SK-N-SH (cell line): ENCODE results near the gene CLEC19A. TPM values are rescaled to one million over a fixed set of nuclear protein-coding genes. Genes with fewer than 3 reads are reported as not detected.

Source experiments
- CTCF ChIA-PET: fragments of 300-600, 350-600 bp; formaldehyde crosslinking; extraction: SDS; loops from one replicate; lab custom pipeline; 2021; lab: Yijun Ruan, JAX
- POLR2A ChIA-PET: fragments of 350-600 bp; sonication (Branson Sonifier 250); formaldehyde crosslinking; extraction: SDS; loops from one replicate; lab custom pipeline; 2020; ENCODE audit warnings: antibody characterized with exemption, inconsistent platforms; lab: Yijun Ruan, JAX
- DNase-seq: peaks from one replicate; pipeline ENCODE4 v3.0.0; 2012
- H2AFZ ChIP-seq: fragments of 200-600 bp; sonication (generic); 2 replicates; pipeline ENCODE4 v1.8.1; 2016; ENCODE audit warnings: antibody characterized with exemption, mild to moderate bottlenecking, low read depth
- H3F3A ChIP-seq: fragments of 200-600 bp; sonication (generic); replicated peaks from 2 replicates; pipeline ENCODE3; 2016; ENCODE audit warnings: antibody characterized with exemption, mild to moderate bottlenecking; ENCODE audit not compliant: insufficient read depth
- H3K27ac ChIP-seq, 2 experiments: fragments of 200-500 bp in 1 of 2; fragments of 200-600 bp in 1 of 2; sonication (Bioruptor generic) in 1 of 2; sonication (generic), shearing (Covaris generic) in 1 of 2; 2 replicates each; pipeline versions ENCODE4 v1.5.1 to v1.6.1; 2014 to 2016; ENCODE audit warnings: low read depth in 2 of 2, inconsistent platforms in 1 of 2, low read length in 1 of 2, mild to moderate bottlenecking in 1 of 2, mixed read lengths in 1 of 2
- H3K27me3 ChIP-seq: fragments of 200-600 bp; sonication (generic), shearing (Covaris generic); 2 replicates; pipeline ENCODE4 v1.6.1; 2016; ENCODE audit warnings: mixed run types; ENCODE audit not compliant: insufficient read depth
- H3K36me3 ChIP-seq, 2 experiments: fragments of 200-500 bp in 1 of 2; fragments of 200-600 bp in 1 of 2; sonication (Bioruptor generic) in 1 of 2; sonication (generic) in 1 of 2; replicated peaks in 1 of 2; 2 replicates each; pipeline versions ENCODE3 to v1.5.1; 2014 to 2016; ENCODE audit warnings: low read length in 1 of 2, mild to moderate bottlenecking in 1 of 2; ENCODE audit not compliant: insufficient read depth in 2 of 2, control insufficient read depth in 1 of 2
- H3K4me1 ChIP-seq, 2 experiments: fragments of 200-500 bp in 1 of 2; fragments of 200-600 bp in 1 of 2; sonication (Bioruptor generic) in 1 of 2; sonication (generic), shearing (Covaris generic) in 1 of 2; 2 replicates each; pipeline versions ENCODE4 v1.5.1 to v1.6.1; 2014 to 2016; ENCODE audit warnings: low read depth in 1 of 2, low read length in 1 of 2, mixed run types in 1 of 2; ENCODE audit not compliant: insufficient read depth in 2 of 2, control insufficient read depth in 1 of 2
- H3K4me2 ChIP-seq: fragments of 200-600 bp; sonication (generic), shearing (Covaris generic); 2 replicates; pipeline ENCODE4 v1.6.1; 2017; ENCODE audit warnings: mixed run types
- H3K4me3 ChIP-seq, 2 experiments: fragments of 200-500 bp in 1 of 2; fragments of 200-600 bp in 1 of 2; sonication (Bioruptor generic) in 1 of 2; sonication (generic), shearing (Covaris generic) in 1 of 2; 2 replicates each; pipeline versions ENCODE4 v1.5.1 to v1.8.1; 2014 to 2016; ENCODE audit warnings: low read depth in 2 of 2, inconsistent platforms in 1 of 2, low read length in 1 of 2, mild to moderate bottlenecking in 1 of 2, mixed read lengths in 1 of 2, moderate library complexity in 1 of 2
- H3K79me2 ChIP-seq: fragments of 200-600 bp; sonication (generic); 2 replicates; pipeline ENCODE4 v1.8.1; 2017; ENCODE audit warnings: mild to moderate bottlenecking; ENCODE audit not compliant: insufficient read depth
- H3K9ac ChIP-seq: fragments of 200-600 bp; sonication (generic); 2 replicates; pipeline ENCODE4 v1.6.1; 2017; ENCODE audit warnings: mixed run types
- H3K9me2 ChIP-seq: fragments of 200-600 bp; sonication (generic); 2 replicates; pipeline ENCODE4 v1.6.1; 2017; ENCODE audit warnings: mixed run types
- H3K9me3 ChIP-seq: fragments of 200-600 bp; sonication (generic); 2 replicates; pipeline ENCODE4 v1.6.1; 2017; ENCODE audit warnings: mixed run types, mild to moderate bottlenecking, moderate library complexity
- H4K20me1 ChIP-seq: fragments of 200-600 bp; sonication (generic); 2 replicates; pipeline ENCODE4 v1.6.1; 2017; ENCODE audit warnings: mild to moderate bottlenecking, mixed run types; ENCODE audit not compliant: insufficient read depth
- CHD2 ChIP-seq: fragments of 150-350 bp; IDR thresholded peaks from 2 replicates; pipeline ENCODE4 v1.6.1; 2018; ENCODE audit warnings: low read length; ENCODE audit not compliant: partially characterized antibody
- ELF1 ChIP-seq: IDR thresholded peaks from 2 replicates; pipeline ENCODE4 v1.4.0; 2012
- EP300 ChIP-seq, 2 experiments: IDR thresholded peaks; 2 replicates each; pipeline versions ENCODE4 v1.4.0 to v1.6.1; 2012; ENCODE audit warnings: borderline replicate concordance in 1 of 2, low read depth in 1 of 2, low read length in 1 of 2
- EZH2phosphoT487 ChIP-seq: fragments of 200-600 bp; sonication (generic); IDR thresholded peaks from 2 replicates; pipeline ENCODE4 v1.6.1; 2017; ENCODE audit warnings: low read depth, mixed run types, mild to moderate bottlenecking, antibody characterized with exemption, moderate library complexity, borderline replicate concordance
- FOSL2 ChIP-seq: IDR thresholded peaks from 2 replicates; pipeline ENCODE4 v1.4.0; 2012; ENCODE audit warnings: low read depth, mild to moderate bottlenecking, moderate library complexity, borderline replicate concordance
- FOXM1 ChIP-seq: IDR thresholded peaks from 2 replicates; pipeline ENCODE4 v1.4.0; 2012; ENCODE audit warnings: low read depth, mild to moderate bottlenecking
- GATA2 ChIP-seq: sonication (generic); formaldehyde crosslinking; IDR thresholded peaks from 2 replicates; pipeline ENCODE4 v1.5.0; 2020; ENCODE audit warnings: mild to moderate bottlenecking, missing genetic modification reagents
- MEF2A ChIP-seq: IDR thresholded peaks from 2 replicates; pipeline ENCODE4 v1.4.0; 2012; ENCODE audit warnings: low read depth, borderline replicate concordance
- MXI1 ChIP-seq: IDR thresholded peaks from 2 replicates; pipeline ENCODE4 v1.6.1; 2012; ENCODE audit warnings: mild to moderate bottlenecking, low read depth, low read length, improper control_type of control experiment
- NFIC ChIP-seq: IDR thresholded peaks from 2 replicates; pipeline ENCODE4 v1.4.0; 2012; ENCODE audit warnings: borderline replicate concordance
- NRF1 ChIP-seq: IDR thresholded peaks from 2 replicates; pipeline ENCODE4 v1.6.1; 2012; ENCODE audit warnings: low read depth, mild to moderate bottlenecking, low read length
- POLR2AphosphoS5 ChIP-seq: IDR thresholded peaks from 2 replicates; pipeline ENCODE4 v1.6.1; 2012; ENCODE audit warnings: low read depth, low read length
- RAD21 ChIP-seq: IDR thresholded peaks from 2 replicates; pipeline ENCODE4 v1.6.1; 2012; ENCODE audit warnings: mild to moderate bottlenecking, low read length
- RFX5 ChIP-seq: IDR thresholded peaks from 2 replicates; pipeline ENCODE4 v1.6.1; 2012; ENCODE audit warnings: mild to moderate bottlenecking, improper control_type of control experiment, low read length
- RXRA ChIP-seq: IDR thresholded peaks from 2 replicates; pipeline ENCODE4 v1.4.0; 2012; ENCODE audit warnings: low read depth, mild to moderate bottlenecking, borderline replicate concordance
- SMC3 ChIP-seq: IDR thresholded peaks from 2 replicates; pipeline ENCODE4 v1.6.1; 2012; ENCODE audit warnings: low read depth, low read length, improper control_type of control experiment
- USF1 ChIP-seq: IDR thresholded peaks from 2 replicates; pipeline ENCODE4 v1.4.0; 2012; ENCODE audit warnings: low read depth, borderline replicate concordance
- ZBTB33 ChIP-seq: IDR thresholded peaks from 2 replicates; pipeline ENCODE4 v1.4.0; 2012; ENCODE audit warnings: low read depth, borderline replicate concordance
- WGBS: methylation state at CpG from one replicate; pipeline ENCODE4 v1.1.6; 2017; ENCODE audit warnings: low lambda C conversion rate; 5-methylcytosine and 5-hydroxymethylcytosine counted together
- polyA plus RNA-seq, 3 experiments: library from polyadenylated mRNA; depleted of rRNA; stranded (reverse); fragments of >200 nt; gene quantifications; 2 replicates each; pipeline ENCODE4 v1.2.3, GENCODE V29; 2012
- TF ChIP-seq, protein P1 (sequence below): fragments of 150-350 bp; IDR thresholded peaks from 2 replicates; pipeline ENCODE4 v1.6.1; 2017; ENCODE audit warnings: antibody characterized with exemption, low read length, low read depth, borderline replicate concordance

Gene CLEC19A
- polyA plus RNA-seq, 1 of the 3 experiments (the other 2 are of a cell fraction): not detected

DNA sequence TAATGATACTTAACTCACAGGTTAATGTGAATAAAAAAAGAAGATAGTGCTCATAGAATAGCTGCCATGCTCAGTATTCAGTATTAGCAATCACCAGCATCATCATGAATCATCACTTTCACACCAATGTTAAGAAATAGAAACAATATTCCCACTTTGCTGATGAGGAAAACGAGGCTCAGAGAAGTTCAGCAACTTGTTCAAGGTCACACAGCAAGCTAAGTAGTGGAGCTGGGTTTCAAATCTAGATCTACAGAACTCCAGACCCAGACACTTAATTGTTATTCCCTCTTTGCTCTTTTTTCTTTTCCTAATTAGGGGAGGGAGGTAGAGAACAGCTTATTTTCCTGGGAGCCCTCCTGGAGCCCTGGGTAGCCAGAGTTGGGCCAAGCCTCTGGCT is 22.9 kb downstream of the CLEC19A start:
- Histone ChIP-seq H3K27me3 (no peaks in the 10 kb centered on the region), H3K79me2 (no peaks in the 10 kb centered on the region), H3K27ac (no peak overlapping the region), H3F3A (no peaks in the 10 kb centered on the region), H3K36me3 (no peaks in the 10 kb centered on the region), H2AFZ (no peak overlapping the region), H3K4me2 (no peak overlapping the region), H3K9me3 (no peaks in the 10 kb centered on the region), H4K20me1 (no peaks in the 10 kb centered on the region), H3K9me2 (no peaks in the 10 kb centered on the region), H3K4me1 (no peaks in the 10 kb centered on the region), H3K9ac (no peak overlapping the region), H3K4me3 (no peak overlapping the region)
- TF ChIP-seq ZBTB33 (no peak), RAD21 (no peak), EP300 (IDR thresholded peaks at IDR 0.05; ENCODE audit: borderline replicate concordance in 1 of 2, low read depth in 1 of 2, low read length in 1 of 2) (no peak), CHD2 (no peak), RXRA (no peak), POLR2AphosphoS5 (no peak), GATA2 (CRISPR knock-in tag) (no peak), ELF1 (no peak), SMC3 (no peak), USF1 (no peak), RFX5 (no peak), FOXM1 (no peak), EZH2phosphoT487 (no peak)
- TF ChIP-seq, protein P1, sequence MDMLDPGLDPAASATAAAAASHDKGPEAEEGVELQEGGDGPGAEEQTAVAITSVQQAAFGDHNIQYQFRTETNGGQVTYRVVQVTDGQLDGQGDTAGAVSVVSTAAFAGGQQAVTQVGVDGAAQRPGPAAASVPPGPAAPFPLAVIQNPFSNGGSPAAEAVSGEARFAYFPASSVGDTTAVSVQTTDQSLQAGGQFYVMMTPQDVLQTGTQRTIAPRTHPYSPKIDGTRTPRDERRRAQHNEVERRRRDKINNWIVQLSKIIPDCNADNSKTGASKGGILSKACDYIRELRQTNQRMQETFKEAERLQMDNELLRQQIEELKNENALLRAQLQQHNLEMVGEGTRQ: no peak
- no peak for DNase-seq
- POLR2A ChIA-PET: no interaction called here
- CTCF ChIA-PET: interaction anchor here (0.9 kb wide), 1 partner anchor 129 kb away, joined by 3 read pairs; no protein-coding TSS in a partner anchor
- WGBS: 9% methylated on average over 1 of the region's 1 CpG

DNA sequence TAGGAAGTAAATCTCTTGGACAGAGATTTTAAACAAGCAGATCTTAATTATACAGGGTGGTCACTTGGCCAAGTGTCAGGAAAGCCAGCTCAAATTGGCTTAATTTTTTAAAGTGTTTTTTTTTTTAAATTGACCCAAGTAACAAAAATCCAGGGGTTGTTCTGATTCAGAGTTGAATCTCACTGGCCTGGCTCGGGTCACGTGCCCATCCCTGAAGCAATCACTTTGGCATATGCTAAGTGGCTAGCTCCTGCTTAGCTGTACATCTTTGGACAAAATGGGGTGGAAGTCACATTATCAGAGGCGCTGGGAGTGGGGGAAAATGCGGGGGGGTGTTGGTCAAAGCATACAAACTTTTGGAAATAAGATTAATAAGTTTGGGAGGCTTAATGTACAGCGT is 23.6 kb downstream of the CLEC19A start:
- ChIA-PET POLR2A (no interaction called here), CTCF (interaction anchor here (1.3 kb wide), 1 partner anchor 14 kb away, joined by 3 read pairs; no protein-coding TSS in a partner anchor)
- no peaks in the 10 kb centered on the region for H3K79me2 ChIP-seq
- H3K36me3 ChIP-seq: no peaks in the 10 kb centered on the region
- no peak for DNase-seq
- H3K27ac ChIP-seq: no peak overlapping the region
- no peak overlapping the region for H3K4me3 ChIP-seq
- H3K9me2 ChIP-seq: no peaks in the 10 kb centered on the region
- H3K9ac ChIP-seq: no peak overlapping the region
- TF ChIP-seq ZBTB33 (no peak), NRF1 (no peak), RXRA (no peak), FOXM1 (no peak), NFIC (no peak), GATA2 (CRISPR knock-in tag) (no peak), MEF2A (no peak), MXI1 (no peak), EP300 (IDR thresholded peaks at IDR 0.05; ENCODE audit: borderline replicate concordance in 1 of 2, low read depth in 1 of 2, low read length in 1 of 2) (no peak), FOSL2 (no peak)
- H3K9me3 ChIP-seq: no peaks in the 10 kb centered on the region
- no peak overlapping the region for H3K4me2 ChIP-seq
- H2AFZ ChIP-seq: no peak overlapping the region
- no peaks in the 10 kb centered on the region for H3F3A ChIP-seq
- no peaks in the 10 kb centered on the region for H3K4me1 ChIP-seq
- no peaks in the 10 kb centered on the region for H3K27me3 ChIP-seq
- WGBS: 37% methylated on average over 5 of the region's 5 CpGs
- H4K20me1 ChIP-seq: no peaks in the 10 kb centered on the region
